GM12801 (cell line): ENCODE data around the gene SFT2D3.

ENCODE experiments used
- CTCF ChIP-seq: IDR thresholded peaks from one replicate; pipeline ENCODE4 v1.5.1; 2011; ENCODE audit warnings: control low read depth; ENCODE audit not compliant: insufficient read length; ENCODE audit errors: extremely low read depth

Gene SFT2D3

GRCh38 chr2:127679680-127680361 lies 21.5 kb upstream of the SFT2D3 start:
- no peak for TF ChIP-seq CTCF

GRCh38 chr2:127680706-127681287 lies 20.5 kb upstream of the SFT2D3 start:
- TF ChIP-seq CTCF: no peak

DNA sequence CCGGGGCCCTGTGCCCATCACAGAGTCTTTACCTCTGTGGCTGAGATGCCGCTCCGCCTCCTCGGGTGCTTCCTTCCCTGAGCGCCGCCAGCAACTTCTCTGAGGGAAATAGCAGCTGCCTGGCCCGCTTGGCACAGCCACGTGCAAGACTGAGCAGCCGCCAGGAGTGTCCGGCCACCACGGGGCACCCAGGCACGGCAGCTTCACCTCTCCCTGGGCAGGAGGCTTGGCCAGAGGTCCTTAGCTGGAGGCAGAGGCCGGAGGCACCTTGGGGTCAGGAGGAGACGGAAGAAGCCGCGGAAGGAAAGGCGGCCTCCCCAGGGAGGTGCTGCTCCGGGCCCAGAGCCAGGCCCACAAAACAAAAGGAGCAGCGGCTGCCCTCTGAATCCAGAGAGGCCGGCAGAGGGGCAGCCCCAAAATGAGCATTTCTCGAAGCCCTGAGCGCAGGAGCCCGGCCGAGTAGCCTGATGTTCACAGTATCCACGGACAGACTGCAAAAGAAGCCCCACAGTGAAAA lies 20.0 kb upstream of the SFT2D3 start:
- TF ChIP-seq CTCF: no peak

DNA sequence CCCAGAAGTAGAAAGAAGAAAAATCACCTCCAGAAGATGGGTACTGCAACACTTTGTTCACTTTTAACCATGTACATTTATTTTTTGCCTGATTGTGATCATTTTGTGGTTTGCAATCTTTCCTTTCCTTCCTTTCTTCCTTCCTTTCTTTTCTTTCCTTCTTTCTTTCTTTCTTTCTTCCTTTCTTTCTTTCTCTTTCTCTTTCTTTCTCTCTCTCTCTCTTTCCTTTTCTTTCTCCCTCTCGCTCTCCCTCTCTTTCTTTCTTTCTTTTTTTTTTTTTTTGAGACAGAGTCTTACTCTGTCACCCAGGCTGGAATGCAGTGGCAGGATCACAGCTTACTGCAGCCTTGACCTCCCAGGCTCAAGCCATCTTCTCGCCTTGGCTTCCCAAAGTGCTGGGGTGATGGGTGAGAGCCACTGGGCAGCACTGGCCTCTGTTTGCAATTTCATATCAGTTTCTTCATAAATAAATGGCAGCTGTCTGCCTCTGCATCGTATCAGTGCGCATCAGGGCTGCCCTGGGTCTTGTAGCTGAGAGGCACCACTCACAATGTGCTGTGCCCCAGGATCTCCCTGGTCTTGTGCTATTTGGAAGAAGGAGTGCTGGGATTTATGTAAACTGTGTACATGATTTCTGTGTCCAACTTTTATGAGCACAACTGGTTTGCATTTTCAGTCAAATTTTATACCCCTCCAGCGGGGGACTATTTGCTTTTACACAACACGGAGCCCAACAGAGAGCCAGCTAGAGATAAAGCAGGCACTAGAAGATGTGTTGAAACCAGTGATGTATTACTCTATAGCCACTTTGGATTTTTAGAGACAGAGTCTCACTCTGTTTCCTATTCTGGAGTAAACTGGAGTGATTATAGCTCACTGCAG lies 19.1 kb upstream of the SFT2D3 start:
- no peak for TF ChIP-seq CTCF

DNA sequence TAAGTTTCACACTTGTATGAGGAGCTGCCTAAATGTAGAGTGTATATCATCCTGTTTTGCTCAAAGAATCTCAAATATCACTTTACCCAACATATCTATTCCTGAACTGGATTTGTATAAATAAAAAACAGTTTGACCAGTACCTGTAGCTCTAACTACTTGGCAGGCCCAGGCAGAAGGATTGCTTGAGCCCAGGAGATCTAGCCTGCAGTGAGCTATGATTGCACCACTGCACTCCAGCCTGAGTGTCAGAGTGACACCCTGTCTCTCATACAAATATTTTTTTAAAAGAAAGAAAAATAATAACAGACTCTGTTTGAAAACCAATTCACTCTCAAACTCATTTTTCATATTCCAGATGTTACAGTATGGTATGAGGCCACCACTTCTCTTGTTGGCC lies 18.2 kb upstream of the SFT2D3 start:
- TF ChIP-seq CTCF: no peak

GRCh38 chr2:127683757-127684156 lies 17.5 kb upstream of the SFT2D3 start:
- TF ChIP-seq CTCF: no peak

DNA sequence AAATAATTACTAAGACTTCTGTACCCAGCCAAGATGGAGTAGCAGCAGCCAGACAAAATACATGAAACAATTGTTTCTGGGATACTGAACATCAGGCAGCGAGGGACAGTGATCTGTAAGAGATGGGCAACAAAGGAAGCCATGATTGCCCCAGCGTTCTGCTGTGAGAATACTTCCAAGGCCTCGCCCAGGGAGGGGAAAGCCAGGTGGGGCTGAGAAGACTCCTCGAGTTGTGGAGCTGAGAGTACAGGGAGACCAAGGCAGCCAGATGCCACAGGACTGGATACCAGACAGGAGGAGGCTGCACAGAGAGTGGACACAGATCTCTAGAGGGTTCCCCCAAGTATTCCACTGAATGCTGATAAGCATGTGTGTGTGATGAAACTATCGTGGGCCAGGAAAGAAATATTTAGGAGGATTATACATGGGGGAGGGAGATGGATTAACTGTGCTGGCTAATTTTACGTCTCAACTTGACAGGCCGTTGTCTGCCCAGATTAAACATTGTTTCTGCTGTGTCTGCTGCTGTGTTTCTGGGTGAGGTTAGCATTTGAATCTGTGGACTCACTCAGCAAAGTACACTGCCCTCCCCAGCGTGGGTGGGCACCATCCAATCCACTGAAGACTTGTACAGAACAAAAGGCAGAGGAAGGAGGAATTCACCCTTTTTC lies 15.8 kb upstream of the SFT2D3 start:
- TF ChIP-seq CTCF: no peak
